GM19452 (cell line): Measurements from ENCODE around the gene KCNMA1.
"Not testable (repeated sequence)": the region's sequence is repeated elsewhere in the genome, so short reads cannot be mapped to it uniquely, and the experiment has no call there.

ENCODE experiments used
- ATAC-seq: cut with Tn5 transposase; IDR thresholded peaks from one replicate; pipeline ENCODE4 v1.9.1; 2021; ENCODE audit not compliant: unreplicated experiment

Gene KCNMA1

DNA sequence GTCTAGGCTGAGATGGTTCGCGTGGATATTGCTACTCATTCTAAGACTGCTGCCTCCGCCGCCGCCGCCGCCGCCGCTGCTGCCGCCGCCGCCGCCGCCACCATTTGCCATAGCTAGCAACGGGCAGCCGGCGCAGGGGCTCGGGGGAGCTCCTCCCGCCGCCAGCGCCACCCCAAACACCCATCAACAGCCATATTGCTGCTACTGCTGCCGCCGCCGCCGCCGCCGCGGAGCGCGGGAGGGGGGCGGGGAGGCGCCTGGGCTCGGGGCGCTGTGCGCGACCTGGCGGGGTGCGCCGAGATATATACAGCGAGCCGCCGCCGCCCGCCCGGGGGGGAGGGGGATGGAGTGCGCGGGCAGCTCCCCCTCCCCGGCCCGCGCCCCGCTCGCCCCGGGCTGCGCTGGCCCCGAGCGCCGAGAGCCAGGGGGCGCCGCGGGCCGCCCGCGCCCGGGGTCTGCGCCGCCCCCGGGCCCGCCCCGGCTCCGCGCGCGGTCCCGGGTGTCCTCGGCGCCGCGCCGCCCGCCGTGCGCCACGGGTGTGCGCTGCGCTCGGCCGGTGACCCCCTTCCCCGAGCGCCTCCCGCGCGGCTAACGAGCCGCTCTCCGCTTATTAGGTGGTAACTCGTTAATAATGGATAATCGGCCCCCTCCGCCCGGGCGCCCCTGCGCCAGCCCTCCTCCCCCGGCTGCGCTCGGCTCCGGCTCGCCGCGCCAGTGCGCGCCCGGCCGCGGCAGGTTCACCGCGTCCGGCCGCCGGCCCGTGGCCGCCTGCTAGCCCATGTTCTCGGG lies at the start of gene KCNMA1:
TSS of gene KCNMA1 (minus strand) at position 277 of the 789 bp plus-strand sequence.
- ATAC-seq = no peak

DNA sequence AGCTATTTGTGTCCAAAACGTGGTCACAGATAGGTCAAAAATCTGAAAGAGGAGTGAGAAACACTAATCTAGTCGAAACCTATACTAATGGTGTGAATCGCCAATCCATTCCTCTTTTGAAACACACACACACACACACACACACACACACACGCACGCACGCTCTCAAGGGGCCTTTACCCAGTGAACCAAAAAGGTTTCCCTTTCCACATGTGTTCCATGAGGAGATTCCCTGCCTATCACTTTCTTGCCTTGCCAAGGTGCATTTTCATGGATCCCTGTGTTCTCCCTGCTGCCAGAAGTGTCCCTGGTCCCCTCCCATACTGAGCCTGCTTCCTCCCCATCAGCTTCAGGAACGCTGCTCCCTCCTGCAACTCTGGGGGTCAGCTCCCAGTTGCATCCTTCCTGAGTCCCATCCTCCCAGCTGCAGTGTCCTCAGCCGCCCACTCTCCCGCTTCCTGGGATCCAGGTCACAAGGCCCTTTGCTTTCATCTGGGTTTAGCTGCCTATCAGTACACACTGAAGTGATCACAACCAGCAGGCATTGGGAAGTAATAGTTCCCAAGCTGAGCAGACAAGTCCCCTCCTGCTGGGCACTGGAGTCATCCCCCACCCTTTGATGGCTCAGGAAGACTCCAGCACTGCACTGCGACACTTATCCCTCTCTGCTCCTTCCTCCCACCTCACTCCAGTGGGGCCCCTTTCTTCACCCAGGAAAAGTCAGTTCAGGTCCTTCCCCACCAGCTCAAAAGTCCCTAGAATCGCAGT lies 49.2 kb upstream of the KCNMA1 start:
- ATAC-seq = no peak

DNA sequence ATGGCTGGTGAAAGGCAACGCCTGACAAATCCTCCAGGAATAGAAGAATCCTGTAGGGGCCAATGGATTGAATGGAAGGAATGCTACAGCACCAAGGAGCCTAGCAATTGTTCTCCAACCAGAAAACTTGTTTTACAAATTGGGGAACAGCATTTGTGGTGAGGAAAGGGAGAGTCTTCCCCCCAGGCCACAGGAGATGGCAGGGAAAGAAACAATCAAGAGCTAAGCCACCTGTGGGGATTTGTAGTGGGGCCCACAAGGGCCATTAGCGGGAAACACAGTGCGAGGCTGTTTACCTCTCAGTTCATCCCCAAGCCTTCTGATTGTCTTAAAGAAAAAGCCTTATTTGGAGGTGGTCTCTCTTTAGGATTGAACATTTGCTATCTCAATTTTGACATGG lies 48.5 kb upstream of the KCNMA1 start:
- no peak for ATAC-seq

DNA sequence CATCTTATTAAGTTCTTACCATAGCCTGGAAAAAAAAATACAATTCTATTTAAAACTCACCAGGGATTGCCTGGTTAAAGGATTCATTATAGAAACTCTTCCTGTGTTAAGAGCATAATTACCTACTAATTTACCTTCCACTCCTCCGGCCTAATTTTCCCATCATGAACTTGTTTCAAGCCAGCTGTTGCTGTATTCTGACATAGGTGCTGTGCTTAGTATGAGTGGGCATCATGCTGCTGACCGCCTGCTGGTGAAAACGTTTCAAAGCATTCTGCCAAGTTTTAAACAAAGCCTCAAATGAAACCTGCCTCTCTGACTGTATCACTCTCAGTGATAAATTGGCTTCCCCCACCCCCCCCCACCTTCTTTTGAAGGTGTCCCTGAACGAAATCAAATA lies 47.8 kb upstream of the KCNMA1 start:
- no peak for ATAC-seq

DNA sequence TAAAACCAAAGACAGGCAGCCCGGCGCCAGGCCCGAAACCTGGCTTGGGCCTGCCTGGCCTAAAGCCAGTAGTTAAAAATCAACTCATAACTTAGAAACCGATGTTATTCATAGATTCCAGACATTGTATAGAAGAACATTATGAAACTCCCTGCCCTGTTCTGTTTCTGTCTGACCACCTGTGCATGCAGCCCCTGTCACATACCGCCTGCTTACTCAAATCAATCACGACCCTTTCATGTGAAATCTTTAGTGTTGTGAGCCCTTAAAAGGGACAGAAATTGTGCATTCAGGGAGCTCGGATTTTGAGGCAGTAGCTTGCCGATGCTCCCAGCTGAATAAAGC lies 45.5 kb upstream of the KCNMA1 start:
- ATAC-seq = not testable (repeated sequence)

DNA sequence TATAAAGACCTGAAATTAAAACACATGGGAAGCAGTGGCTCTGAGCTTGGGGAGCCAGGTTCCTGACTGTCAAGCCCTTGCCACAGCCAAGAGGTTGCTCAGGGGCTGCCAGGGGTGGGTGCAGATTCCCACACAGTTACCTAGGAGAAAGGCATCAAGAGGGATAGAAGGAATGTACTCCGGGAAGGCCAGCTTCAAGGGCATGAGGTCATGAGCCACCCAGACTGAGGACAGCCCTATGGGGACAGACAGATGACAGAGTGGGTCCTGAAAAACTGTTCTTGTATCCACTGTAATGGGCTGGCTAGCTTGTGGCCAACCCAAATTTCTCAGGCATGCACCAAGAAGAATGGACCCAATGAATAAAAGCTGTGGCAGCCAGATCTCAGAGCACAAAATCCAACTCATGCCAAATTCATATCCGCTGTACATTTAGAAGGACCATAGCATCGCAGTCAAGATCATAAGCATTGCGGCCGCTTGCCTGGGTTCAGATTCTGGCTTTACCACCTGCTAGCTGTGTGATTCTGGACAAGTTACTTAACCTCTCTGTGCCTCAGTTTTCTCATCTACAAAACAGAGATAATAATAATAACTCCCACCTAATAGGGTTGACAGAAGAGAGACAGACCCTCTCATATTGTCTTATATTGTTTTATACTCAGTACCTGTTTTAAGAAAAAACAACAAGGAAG lies 44.9 kb upstream of the KCNMA1 start:
- no peak for ATAC-seq

DNA sequence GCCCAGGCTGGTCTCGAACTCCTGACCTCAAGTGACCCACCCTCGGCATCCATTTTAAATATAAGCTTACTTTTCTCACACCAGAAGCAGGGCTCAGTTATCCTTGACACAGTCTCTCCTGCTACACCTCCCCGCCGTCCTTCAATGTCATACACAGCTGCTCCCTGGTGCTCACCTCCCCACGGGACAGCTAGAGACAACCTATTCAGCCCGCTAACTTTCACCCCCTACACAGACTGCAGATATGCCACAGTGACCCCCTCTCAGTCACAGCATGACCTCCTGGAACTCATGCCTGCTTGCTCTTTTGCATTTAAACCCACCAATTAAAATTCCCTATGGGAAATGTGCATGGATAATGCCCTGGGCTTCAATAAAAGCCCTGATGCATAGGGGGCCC lies 44.2 kb upstream of the KCNMA1 start:
- ATAC-seq = no peak

DNA sequence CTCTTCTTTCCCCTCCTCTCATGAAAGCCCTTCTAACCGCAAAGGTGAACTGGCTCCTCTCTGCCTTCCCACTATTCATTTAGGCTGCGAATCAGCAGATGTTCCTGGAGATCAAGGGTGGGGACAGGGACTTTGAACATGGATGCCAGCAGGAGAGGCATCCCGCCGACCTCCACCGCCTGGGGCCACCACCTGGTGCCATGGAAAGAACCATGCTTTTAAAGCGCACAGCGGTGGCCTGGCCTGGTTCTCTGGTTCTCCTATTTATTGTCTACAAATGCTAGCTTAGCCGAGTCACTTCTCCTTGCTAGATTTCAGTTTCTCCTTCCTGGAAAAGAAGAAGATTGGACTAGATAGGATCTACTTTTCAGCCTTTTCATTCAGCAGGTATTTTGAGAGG lies 43.2 kb upstream of the KCNMA1 start:
- no peak for ATAC-seq

DNA sequence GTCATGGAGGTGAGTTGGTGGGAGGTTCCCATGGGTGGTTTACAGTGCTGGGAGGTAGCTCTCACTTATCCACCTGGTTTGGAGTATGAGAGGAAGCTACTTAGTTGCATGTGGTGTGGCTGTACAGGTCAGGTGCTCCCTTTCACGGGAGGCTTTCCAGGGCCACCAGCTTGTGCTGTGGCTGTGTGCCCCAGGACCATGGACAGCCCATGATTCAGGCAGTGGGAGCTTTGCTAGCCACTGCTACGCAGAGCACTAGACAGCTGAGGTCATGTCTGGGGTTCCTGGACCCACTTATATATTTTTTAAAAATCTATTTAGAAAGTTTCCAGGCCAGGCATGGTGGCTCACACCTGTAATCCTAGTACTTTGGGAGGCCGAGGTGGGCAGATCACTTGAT lies 42.5 kb upstream of the KCNMA1 start:
- no peak for ATAC-seq

DNA sequence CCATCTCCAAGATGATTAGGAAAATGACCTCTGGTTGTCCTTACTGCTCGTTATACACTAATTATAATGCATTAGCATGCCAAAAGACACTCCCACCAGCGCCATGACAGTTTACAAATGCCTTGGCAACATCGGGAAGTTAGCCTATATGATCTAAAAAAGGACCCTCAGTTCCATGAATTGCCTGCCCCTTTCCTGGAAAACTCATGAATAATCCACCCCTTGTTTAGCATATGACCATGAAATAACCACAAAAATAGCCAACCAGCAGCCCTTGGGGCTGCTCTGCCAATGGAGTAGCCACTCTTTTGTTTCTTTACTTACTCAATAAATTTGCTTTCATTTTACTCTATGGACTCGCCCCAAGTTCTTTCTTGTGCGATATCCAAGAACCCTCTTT lies 41.6 kb upstream of the KCNMA1 start:
- ATAC-seq = no peak

DNA sequence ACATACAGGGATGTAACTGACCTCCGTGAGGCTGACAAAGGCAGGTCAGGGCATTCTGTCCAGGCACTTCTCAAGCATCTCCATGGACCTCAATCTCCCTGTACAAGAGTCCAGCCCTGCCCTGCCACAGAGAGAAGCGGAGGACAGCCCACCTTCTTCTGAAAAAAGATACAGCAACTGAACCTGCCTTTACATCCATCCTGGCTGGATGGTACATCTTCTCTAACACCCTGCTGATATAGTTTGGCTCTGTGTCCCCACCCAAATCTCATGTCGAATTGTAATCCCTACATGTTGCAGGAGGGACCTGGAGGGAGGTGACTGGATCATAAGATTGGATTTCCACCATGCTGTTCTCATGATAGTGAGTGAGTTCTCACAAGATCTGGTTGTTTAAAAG lies 40.5 kb upstream of the KCNMA1 start:
- ATAC-seq = no peak

DNA sequence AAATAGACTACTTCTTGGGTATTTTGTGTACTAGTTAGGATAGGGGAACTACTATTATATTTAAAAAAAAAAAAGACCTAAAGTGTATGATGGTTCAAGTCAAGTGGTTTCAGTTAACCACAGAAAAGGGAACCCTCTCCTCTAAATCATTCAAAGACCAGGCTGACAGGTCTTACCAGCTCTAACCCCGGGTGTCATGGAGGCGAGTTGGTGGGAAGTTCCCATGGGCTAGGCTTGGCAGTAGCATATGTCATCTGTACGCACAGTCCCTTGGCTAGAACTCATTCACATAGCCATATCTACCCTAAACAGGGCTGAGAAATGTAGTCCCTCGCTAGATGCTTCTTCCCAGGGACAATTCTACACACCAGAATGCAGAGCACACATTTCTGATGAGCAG lies 37.7 kb upstream of the KCNMA1 start:
- no peak for ATAC-seq

DNA sequence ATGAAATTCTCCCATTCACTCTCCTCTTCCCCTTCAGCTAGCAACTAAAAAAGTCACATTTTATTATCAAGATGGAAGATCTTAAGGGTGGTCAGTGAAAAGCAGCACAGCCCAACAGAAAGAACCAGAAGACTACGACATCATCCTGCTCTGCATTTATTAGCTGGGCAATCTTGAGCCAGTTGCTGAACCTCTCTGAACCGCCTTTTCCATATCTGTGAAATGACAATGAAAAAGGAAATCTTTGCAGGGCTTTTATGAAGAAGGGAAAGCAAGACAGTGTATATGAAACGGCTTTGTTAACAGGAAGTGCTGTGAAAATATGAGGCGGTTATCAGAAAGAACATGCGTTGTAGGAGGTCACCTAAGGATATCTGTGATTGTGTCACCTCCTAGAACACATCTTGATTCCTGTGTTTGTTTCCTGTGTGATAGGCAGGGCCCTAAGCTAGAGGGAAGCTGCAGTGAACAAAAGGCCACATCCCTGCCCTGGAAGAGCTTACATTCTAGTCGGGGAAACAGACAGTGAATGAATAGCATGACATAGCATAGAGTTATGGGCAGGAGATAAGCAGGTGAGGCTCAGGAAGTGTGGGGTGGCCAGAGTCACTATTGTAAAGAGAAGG lies 36.0 kb upstream of the KCNMA1 start:
- ATAC-seq = no peak

DNA sequence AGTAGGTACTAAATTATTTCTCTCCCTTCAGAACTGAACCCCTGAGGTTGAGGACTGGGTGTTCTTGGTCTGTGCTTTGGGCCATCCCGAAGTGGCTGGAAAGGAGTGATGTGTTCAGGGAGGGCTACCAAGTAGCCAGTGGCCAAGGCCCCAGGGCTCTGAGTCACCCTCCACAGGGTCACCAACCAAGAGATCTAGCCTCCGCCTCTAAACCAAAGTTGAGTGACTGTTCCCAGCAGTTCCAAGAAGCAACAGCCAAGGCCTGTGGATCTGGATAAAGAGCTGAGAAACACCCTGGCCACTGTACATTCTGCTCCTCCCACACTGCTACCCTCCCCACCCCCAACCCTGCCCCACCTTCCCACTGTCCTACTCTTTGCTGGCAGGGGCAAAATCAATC lies 35.5 kb upstream of the KCNMA1 start:
- ATAC-seq = no peak

DNA sequence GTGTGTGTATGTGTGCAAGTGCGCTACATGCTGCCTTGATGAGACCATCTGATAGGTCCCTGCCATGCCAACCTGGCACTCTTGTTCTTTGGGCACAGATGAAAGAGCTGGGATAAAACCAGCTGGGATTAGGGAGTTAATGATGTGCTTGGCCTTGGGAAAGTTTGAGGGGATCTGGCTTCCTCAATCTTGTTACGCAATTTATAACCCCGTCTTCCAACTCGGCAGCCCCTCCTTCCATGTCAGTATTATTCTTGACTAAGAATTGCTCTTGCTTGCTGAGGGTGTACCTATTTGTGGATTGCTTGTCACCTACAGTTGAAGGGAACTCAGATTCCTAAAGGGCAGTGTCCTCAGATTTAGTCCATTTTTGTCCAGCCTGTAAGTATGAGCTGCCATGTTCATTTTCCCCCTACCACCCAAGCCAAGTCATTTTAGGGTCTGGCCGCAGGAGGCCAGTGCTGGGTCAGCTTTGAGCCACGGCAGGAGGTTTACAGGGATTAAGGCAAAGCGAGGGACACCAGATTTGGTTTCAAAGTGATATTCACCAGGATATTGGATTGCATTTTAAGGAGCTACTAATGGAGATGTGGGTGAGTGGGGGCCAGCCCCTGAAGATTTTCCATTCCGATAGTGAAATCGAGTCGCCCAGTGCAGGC lies 34.1 kb upstream of the KCNMA1 start:
- no peak for ATAC-seq

DNA sequence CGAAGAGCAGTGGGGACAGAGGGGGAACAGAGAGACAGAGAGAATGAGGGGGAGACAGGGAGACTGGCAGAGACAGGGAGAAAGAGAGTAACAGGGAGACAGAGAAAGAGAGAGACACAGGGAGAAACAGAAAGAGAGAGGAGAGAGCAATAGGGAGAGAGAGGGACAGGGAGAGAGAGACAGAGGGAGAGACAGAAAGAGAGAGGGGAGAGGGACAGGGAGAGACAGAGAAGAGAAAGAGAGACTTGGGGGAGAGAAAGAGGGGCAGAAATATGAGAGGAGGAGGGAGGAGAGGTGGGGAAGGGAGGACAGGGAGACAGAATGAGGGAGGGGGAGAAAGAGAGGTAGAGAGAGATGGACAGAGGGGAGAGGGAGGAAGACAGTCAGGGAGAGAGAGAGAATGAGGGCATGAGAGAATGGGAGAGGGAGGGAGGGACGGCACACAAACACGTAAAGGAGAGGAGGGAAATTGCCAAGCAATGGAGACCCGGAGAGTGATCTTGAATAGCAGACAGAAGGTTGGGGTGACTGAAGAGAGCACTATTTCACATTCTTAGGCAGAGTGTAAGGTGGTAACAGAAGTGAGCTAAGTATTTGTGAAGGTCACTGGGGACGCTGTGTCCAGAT lies 33.3 kb upstream of the KCNMA1 start:
- no peak for ATAC-seq

DNA sequence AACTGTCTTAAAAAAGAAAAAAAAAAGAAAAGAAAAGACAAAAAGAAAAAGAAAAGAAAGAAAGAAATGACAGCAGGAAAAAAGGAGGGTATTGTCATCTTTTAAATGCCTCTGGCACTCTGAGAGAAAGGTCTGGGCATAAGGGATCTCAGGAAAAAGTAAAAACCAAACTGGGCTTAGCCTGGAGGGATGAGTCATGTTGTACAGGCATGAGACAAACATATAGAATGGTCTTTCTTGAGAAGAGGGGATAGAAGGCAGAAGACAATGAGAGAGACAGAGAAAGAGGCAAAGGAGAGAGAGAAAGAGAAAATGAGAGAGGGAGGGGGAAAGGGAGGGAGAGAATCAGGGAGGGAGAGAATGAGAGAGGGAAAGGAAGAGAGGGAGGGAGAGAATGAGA lies 32.3 kb upstream of the KCNMA1 start:
- ATAC-seq = no peak

DNA sequence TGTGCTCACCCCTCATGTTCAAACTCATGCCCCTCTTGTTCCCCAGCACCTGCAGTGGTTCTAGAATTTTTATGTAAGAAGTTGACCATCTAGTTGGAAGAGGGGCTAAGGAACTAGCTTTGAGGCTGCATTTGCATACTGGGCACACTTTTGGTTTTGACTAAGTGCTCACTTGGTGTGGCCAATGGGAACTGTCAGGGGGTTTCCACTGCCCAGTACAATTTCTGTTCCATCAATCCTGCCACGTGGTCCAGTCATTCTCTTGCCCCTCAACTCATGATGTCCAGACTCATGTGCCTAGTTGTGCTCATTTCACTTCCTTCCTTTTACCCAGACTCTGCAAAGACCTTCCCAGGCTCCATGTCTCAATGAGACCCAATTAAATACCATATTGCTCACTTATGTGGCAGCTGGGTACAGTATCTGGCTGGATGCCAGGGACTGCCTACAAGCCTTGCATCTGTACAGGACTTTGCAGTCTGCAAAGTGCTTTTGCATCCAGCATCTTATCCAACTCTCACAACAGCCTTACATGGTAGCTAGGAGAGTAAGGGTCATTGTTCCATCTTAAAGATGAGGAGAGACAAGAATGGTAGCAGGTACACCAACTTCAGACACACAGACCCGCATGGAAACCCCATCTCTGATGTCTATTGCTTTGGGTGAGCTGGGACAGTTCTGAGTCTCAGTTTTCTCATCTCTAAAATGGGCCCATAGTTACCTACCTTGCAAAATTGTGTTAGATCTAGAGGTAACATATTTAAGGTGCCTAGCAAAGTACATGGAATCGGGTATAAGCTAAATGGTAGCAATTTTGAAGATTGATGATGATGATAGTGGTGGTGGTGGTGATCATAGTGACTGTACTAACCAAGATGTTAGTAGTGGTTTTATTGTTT lies 30.1 kb upstream of the KCNMA1 start:
- peak; percentile 76 for ATAC-seq

DNA sequence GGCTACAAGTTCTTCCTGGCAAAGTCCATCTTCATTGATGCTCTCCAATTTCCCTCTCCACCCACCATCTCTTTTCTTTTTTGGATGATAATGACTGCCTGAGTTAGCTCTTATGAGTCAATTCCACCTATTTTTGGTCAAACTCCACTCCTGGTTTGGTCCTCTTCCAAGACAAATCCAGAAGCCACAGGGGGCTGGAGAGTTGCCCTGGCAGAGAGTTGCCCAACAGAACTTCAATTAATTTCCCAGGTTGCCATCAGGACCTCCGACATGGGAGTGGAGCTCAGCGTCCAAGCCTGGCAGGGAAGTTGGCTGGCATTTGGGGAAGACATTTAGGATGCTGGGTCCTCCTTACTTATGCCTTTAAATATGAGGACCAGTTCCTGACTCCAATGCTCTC lies 29.2 kb upstream of the KCNMA1 start:
- no peak for ATAC-seq

DNA sequence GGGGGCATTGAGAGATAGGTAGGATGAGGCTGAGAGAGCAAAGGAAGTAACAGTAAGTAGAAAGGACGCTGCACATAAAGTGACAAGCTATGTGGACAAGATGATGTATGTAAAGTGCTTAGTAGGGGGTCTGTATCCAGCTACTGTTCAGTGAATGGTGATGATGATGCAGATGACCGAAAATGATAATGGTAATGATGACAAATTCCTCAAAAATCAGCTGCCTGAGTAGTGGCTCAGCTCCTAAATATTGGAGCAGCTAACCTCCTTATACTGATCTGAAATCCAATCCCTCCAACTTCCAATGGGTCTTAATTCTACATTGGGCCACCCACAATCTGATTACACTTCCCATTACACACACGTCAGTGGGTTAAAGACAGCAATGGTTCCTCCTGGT lies 27.1 kb upstream of the KCNMA1 start:
- no peak for ATAC-seq
